Lower leg skin (tissue), 4 donors: ENCODE measurements around the gene TENM4. TPM values are rescaled to one million over a fixed set of nuclear protein-coding genes. Genes with fewer than 3 reads are reported as not detected.

Source experiments
- DNase-seq, 2 donors: peaks; one replicate each; pipeline ENCODE4 v3.0.0-alpha.2; 2019; ENCODE audit warnings: low spot score in 2 of 2
- H3K4me3 ChIP-seq: fragments of 200-600 bp; sonication (generic); 2 replicates; pipeline ENCODE4 v1.5.1; 2017; ENCODE audit warnings: mild to moderate bottlenecking, low read depth; ENCODE audit not compliant: poor library complexity, severe bottlenecking
- CTCF ChIP-seq, 3 donors: fragments of 450-650 bp; IDR thresholded peaks; one replicate each; pipeline ENCODE4 v1.5.1; 2016; ENCODE audit warnings: antibody characterized with exemption in 3 of 3, mild to moderate bottlenecking in 3 of 3, moderate library complexity in 2 of 3
- POLR2A ChIP-seq, 2 donors: fragments of 450-650 bp; IDR thresholded peaks; one replicate each; pipeline ENCODE4 v1.6.1; 2016 to 2017; ENCODE audit warnings: antibody characterized with exemption in 2 of 2, mild to moderate bottlenecking in 1 of 2, moderate library complexity in 1 of 2
- WGBS, 2 donors: methylation state at CpG; one replicate each; pipeline ENCODE4 v1.1.5; 2018; 5-methylcytosine and 5-hydroxymethylcytosine counted together
- intact Hi-C: fragments of 100-400 bp; cut with DNase I; formaldehyde crosslinking; loops from one replicate; pipeline ENCODE4 v1.15.0; 2023; ENCODE audit warnings: low total_unique reads
- total RNA-seq, 4 donors: library from RNA; depleted of rRNA; stranded (reverse); fragments of >200 nt; gene quantifications; one replicate each; pipeline ENCODE4 v1.1.0, GENCODE V29; 2016

TENM4 gene
- total RNA-seq, 4 donors from 2014 or later = 34.4 to 41.1 (median 36.6) TPM

GRCh38 chr11:79287952-79288351 is 152.9 kb downstream of the TENM4 start:
- no peak for DNase-seq
- H3K4me3 ChIP-seq = no peak overlapping the region
- TF ChIP-seq CTCF (IDR thresholded peaks at IDR 0.05) (no peak), POLR2A (IDR thresholded peaks at IDR 0.05) (no peak)
- intact Hi-C loops = no loop called here

GRCh38 chr11:79285756-79286155 is 155.1 kb downstream of the TENM4 start:
- WGBS, 2 donors = 65 to 72% methylated on average over 2 of the region's 2 CpGs
- TF ChIP-seq POLR2A (IDR thresholded peaks at IDR 0.05) (no peak), CTCF (IDR thresholded peaks at IDR 0.05) (no peak)
- H3K4me3 ChIP-seq = no peak overlapping the region
- intact Hi-C loops = no loop called here
- DNase-seq = no peak

- H3K4me3 ChIP-seq = no peak overlapping the region
- intact Hi-C loops = no loop called here
- no peak for DNase-seq
- 53 to 64% methylated on average over 2 of the region's 2 CpGs for WGBS, 2 donors
- TF ChIP-seq POLR2A (IDR thresholded peaks at IDR 0.05) = no peak
- TF ChIP-seq CTCF (IDR thresholded peaks at IDR 0.05) = no peak
Measured at GRCh38 chr11:79276736-79277325, 164.0 kb downstream of the TENM4 start.

DNA sequence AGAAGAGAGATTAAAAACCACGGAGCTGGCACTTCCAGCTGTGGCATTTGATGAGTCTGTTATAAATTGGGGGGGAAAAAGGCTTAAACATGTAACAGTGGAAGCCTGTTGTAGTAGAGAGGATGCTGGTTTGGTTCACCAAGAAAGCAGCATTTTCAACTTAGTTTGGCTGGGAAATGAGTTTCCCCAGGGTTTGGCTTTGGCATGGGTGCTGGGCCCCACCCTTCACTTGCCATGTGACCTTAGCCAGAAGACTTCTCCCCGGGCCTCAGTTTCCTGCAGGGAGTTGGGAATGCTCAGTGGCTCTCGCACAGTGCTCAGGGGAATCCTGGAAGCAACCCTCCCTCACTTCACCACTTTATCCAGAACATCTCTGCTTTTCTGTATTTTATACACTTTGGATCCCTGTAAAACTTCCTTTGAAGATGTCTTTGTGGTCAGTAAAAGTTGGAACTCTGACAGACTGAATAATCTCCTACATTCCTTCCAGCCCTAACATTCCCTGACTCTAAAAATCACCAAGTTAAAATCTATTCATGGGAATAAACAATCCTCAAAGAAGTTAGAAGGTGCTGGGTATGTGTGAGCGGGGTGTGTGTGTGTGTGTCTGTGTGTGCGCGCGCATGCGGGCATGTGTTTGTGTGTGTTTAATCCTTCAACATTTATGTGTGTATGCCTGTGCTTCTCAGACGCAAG is 166.0 kb downstream of the TENM4 start:
- WGBS, 2 donors = 36 to 42% methylated on average over 9 of the region's 9 CpGs

GRCh38 chr11:79273781-79274180 is 167.0 kb downstream of the TENM4 start:
- intact Hi-C loops = no loop called here
- TF ChIP-seq POLR2A (IDR thresholded peaks at IDR 0.05) (no peak), CTCF (IDR thresholded peaks at IDR 0.05) (no peak)
- DNase-seq = no peak
- 74 to 91% methylated on average over 3 of the region's 3 CpGs for WGBS, 2 donors
- H3K4me3 ChIP-seq = no peak overlapping the region

More for the DNA sequence above, 166.0 kb downstream of the TENM4 start:
- intact Hi-C loops = no loop called here
- no peak overlapping the region for H3K4me3 ChIP-seq
- DNase-seq = peak in 1 of 2 donors; percentile 36
- TF ChIP-seq POLR2A (IDR thresholded peaks at IDR 0.05) (no peak), CTCF (IDR thresholded peaks at IDR 0.05) (no peak)
